GM23338 (cell line): ENCODE measurements around the gene MFSD11.

ENCODE experiments used
- CREB1 ChIP-seq: fragments of 250-450 bp; sonication (Bioruptor Pico); IDR thresholded peaks from 2 replicates; pipeline ENCODE4 v1.5.0; 2020; ENCODE audit warnings: low read depth, mild to moderate bottlenecking, moderate library complexity
- EZH2 ChIP-seq: fragments of 200-600 bp; sonication (generic); IDR thresholded peaks from one replicate; pipeline ENCODE4 v1.8.0; 2017; ENCODE audit warnings: antibody characterized with exemption, mild to moderate bottlenecking, low read depth; ENCODE audit not compliant: unreplicated experiment
- ZNF331 ChIP-seq: fragments of 250-450 bp; sonication (Bioruptor Pico); IDR thresholded peaks from 2 replicates; pipeline ENCODE4 v1.5.0; 2020; ENCODE audit warnings: low read depth, mild to moderate bottlenecking, moderate library complexity
- TF ChIP-seq, protein P1 (sequence below): IDR thresholded peaks from 2 replicates; pipeline ENCODE4 v1.6.1; 2016; ENCODE audit warnings: antibody characterized with exemption
- TF ChIP-seq, protein P2 (sequence below), 2 experiments: fragments of 200-600 bp in 1 of 2; sonication (generic) in 1 of 2; conservative IDR thresholded peaks; 2 replicates each; pipeline versions ENCODE4 v1.5.1 to v1.6.1; 2016 to 2017; ENCODE audit warnings: antibody characterized with exemption in 2 of 2, low read depth in 2 of 2, mild to moderate bottlenecking in 2 of 2, moderate library complexity in 1 of 2

- TF ChIP-seq, protein P1, sequence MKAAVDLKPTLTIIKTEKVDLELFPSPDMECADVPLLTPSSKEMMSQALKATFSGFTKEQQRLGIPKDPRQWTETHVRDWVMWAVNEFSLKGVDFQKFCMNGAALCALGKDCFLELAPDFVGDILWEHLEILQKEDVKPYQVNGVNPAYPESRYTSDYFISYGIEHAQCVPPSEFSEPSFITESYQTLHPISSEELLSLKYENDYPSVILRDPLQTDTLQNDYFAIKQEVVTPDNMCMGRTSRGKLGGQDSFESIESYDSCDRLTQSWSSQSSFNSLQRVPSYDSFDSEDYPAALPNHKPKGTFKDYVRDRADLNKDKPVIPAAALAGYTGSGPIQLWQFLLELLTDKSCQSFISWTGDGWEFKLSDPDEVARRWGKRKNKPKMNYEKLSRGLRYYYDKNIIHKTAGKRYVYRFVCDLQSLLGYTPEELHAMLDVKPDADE = no peak
- TF ChIP-seq EZH2 (no peak), ZNF331 (no peak), CREB1 (CRISPR knock-in tag) (no peak)
- TF ChIP-seq, protein P2, sequence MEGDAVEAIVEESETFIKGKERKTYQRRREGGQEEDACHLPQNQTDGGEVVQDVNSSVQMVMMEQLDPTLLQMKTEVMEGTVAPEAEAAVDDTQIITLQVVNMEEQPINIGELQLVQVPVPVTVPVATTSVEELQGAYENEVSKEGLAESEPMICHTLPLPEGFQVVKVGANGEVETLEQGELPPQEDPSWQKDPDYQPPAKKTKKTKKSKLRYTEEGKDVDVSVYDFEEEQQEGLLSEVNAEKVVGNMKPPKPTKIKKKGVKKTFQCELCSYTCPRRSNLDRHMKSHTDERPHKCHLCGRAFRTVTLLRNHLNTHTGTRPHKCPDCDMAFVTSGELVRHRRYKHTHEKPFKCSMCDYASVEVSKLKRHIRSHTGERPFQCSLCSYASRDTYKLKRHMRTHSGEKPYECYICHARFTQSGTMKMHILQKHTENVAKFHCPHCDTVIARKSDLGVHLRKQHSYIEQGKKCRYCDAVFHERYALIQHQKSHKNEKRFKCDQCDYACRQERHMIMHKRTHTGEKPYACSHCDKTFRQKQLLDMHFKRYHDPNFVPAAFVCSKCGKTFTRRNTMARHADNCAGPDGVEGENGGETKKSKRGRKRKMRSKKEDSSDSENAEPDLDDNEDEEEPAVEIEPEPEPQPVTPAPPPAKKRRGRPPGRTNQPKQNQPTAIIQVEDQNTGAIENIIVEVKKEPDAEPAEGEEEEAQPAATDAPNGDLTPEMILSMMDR (conservative IDR thresholded peaks at IDR 0.05; ENCODE audit: low read depth in 2 of 2) = no peak
These were observed 2.6 kb downstream of the MFSD11 start for GRCh38 chr17:76740329-76741118.
